Right cardiac atrium (tissue), 5 donors: Measurements from ENCODE around the gene DUSP3. TPM values are rescaled to one million over a fixed set of nuclear protein-coding genes. Genes with fewer than 3 reads are reported as not detected.
A peak's percentile ranks its signal among the peaks of the same experiment; 100 is the strongest.

ENCODE experiments used
- ATAC-seq, 2 donors: fragments of 200-7000 bp; cut with Tn5 transposase; one replicate each; pipeline versions ENCODE4 v1.8.0 to v1.9.1; 2020; ENCODE audit warnings: moderate library complexity in 2 of 2, mild to moderate bottlenecking in 1 of 2
- DNase-seq, 3 donors: peaks; one replicate each; pipeline ENCODE4 v3.0.0-alpha.2; 2020
- H3K27ac ChIP-seq: one replicate; pipeline ENCODE4 v1.5.1; 2013; ENCODE audit warnings: mild to moderate bottlenecking, low read length, control low read depth, moderate library complexity
- H3K27me3 ChIP-seq: one replicate; pipeline ENCODE4 v1.6.1; 2013; ENCODE audit not compliant: control insufficient read depth, insufficient read depth
- H3K4me1 ChIP-seq: one replicate; pipeline ENCODE4 v1.6.1; 2013; ENCODE audit warnings: low read length; ENCODE audit not compliant: control insufficient read depth, insufficient read depth
- H3K4me3 ChIP-seq: one replicate; pipeline ENCODE4 v1.5.1; 2013; ENCODE audit warnings: low read length, control low read depth
- H3K9me3 ChIP-seq: one replicate; pipeline ENCODE4 v1.6.1; 2013; ENCODE audit warnings: low read length; ENCODE audit not compliant: control insufficient read depth
- WGBS: extraction: QIAGEN DNeasy Blood & Tissue Kit; methylation state at CpG from one replicate; pipeline ENCODE4 v1.1.7; 2013; 5-methylcytosine and 5-hydroxymethylcytosine counted together
- intact Hi-C, 4 donors: fragments of 100-400 bp; cut with DNase I; formaldehyde crosslinking; loops; one replicate each; pipeline versions ENCODE4 v1.11.0 to v1.14.0; 2022 to 2023
- polyA plus RNA-seq: library from polyadenylated mRNA; stranded (reverse); fragments of 200-250 nt; gene quantifications from one replicate; pipeline ENCODE4 v1.2.3, GENCODE V29; 2013
- total RNA-seq, 4 donors: library from RNA; stranded (reverse); fragmentation: NEBNext Ultra II Directional; extraction: Animal tissue kit (Norgen Biotek cat#: 25700); gene quantifications; one replicate each; pipeline ENCODE4 v1.2.1, GENCODE V29; 2021
- donor health status: healthy with polysubstance abuse.
- donor health status: DM: no; HTN: yes; CAD: no.
- donor health status: DM: no; HTN: no; CAD: no.
- donor health status: DM: no; HTN: yes; CAD: no; lungs with severe emphysema.
- donor health status: DM: yes; HTN: yes; CAD: no.

The DUSP3 gene
- total and polyA plus RNA-seq, 5 donors, result 137 to 180 (median 148) TPM

DNA sequence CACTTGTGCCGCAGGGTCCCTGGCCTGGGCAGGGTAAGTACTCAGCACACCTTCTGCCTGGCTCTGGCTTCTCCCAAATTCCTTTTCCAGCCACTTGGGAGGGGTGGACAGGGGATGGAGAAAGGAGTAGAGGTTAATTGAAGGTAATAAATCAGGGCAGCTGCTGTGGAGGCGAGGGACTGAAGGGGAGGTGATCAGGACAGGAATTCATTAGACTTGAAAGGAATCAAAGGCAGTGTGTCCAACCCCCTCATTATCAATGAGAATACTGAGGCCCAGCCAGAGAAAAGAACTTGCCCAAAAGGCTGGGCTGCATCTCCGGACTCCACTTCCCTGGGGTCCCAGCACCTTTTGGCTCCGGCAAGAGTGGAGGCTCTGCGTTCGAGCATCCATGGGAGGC lies 22.6 kb downstream of the DUSP3 start:
- Histone ChIP-seq H3K4me3 (no peak overlapping the region), H3K4me1 (peaks cover 3% of the 10 kb centered on the region), H3K27ac (no peak overlapping the region), H3K27me3 (no peaks in the 10 kb centered on the region), H3K9me3 (no peaks in the 10 kb centered on the region)
- DNase-seq (no peak), ATAC-seq (no peak)
- intact Hi-C loops, result loop anchor here (2.0 to 10.0 kb wide), 3 partner anchors 53 to 201 kb away; no protein-coding TSS in a partner anchor
- 94% methylated on average over 6 of the region's 6 CpGs for WGBS

DNA sequence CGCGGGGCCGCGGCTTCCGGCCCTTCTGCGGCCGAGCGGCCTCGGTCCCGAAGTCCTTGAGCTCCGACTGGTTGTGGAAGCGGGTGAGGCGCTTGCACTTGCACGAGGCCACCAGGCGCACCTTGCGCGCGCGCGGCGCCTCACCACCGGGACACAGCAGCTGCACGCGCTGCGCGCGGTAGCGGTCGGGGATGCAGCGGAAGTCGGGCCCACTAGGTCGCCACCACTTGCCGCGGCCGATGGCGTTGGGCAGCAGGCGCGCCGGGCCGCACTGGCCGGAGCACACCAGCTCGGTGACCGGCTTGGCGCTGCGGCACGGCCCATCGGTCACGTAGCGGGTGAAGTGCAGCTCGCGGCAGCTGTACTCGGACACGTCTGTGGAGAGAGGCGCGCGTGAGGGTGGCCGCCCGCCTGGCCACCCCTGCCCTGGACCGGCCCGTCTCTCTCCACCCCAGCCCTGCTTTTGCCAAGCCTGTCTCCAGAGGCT lies 23.3 kb downstream of the DUSP3 start:
- WGBS, result 7% methylated on average over 60 of the region's 60 CpGs
- H3K9me3 ChIP-seq, result no peaks in the 10 kb centered on the region
- peaks cover 3% of the 10 kb centered on the region for H3K4me1 ChIP-seq
- ATAC-seq (peak; percentile 14 to 44), DNase-seq (peak in 2 of 3 donors; percentile 63 to 73)
- H3K27me3 ChIP-seq, result no peaks in the 10 kb centered on the region
- H3K4me3 ChIP-seq, result no peak overlapping the region
- no peak overlapping the region for H3K27ac ChIP-seq
- intact Hi-C loops, result loop anchor here in 3 of 4 donors (10.0 kb wide), 2 partner anchors 181 to 201 kb away; no protein-coding TSS in a partner anchor

DNA sequence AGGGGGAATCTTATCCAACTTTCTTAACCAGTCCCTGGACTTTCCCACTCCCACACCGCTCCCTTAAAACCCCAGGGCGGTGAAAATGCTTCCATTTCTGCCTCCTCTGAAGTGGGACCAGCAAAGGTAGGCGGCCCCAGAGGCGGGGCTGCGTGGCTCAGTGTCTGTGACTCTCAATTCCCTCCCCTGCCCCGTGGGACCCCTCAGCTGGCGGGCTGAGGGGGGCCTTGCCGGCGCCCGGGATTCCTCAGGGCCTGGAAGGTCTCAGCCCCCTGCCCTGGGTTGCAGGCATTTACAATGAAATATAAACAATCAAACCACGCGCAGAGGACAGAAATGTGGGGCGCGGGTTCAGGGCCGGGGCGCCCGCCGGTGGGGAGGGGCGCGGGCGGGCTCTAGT lies 23.8 kb downstream of the DUSP3 start:
- WGBS, result 25% methylated on average over 21 of the region's 21 CpGs
- ATAC-seq (no peak), DNase-seq (no peak)
- intact Hi-C loops, result loop anchor here in 3 of 4 donors (10.0 kb wide), 2 partner anchors 180 to 200 kb away; no protein-coding TSS in a partner anchor
- no peaks in the 10 kb centered on the region for H3K27me3 ChIP-seq
- no peaks in the 10 kb centered on the region for H3K9me3 ChIP-seq
- H3K27ac ChIP-seq, result no peak overlapping the region
- H3K4me1 ChIP-seq, result peaks cover 3% of the 10 kb centered on the region
- H3K4me3 ChIP-seq, result no peak overlapping the region

DNA sequence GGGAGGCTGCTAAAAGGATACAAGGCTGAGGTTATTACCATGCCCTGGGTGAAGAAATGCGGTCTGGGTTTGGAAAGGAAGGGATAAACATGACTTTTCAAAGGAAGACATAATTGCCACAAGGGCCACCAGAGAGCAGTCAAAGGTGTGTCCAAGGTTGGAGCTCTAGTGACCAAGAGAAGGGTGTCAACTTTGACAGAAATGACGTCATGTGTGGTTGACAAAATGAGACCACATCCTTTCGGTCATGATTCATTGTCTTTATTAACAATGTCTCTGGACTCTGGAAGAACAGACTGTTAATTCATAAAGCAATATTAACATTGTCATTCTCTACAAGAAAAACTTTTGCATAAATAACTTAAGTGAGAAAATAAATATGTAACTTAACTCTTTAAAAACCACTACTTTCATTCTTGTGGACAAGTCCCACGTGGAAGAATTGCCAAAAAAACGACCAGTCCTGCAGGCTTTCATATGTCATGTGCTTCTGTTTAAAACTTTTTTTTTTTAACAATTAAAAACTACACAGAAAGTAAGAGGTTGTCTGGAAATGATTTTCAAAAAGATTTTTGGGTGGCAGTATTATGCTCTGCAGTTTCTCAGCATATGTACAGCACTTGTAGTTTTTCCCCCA lies 25.2 kb downstream of the DUSP3 start:
- intact Hi-C loops, result loop anchor here in 3 of 4 donors (10.0 kb wide), 2 partner anchors 179 to 199 kb away; no protein-coding TSS in a partner anchor
- no peaks in the 10 kb centered on the region for H3K9me3 ChIP-seq
- no peak for DNase-seq
- no peak overlapping the region for H3K27ac ChIP-seq
- no peaks in the 10 kb centered on the region for H3K27me3 ChIP-seq
- ATAC-seq, result no peak
- peaks cover 3% of the 10 kb centered on the region for H3K4me1 ChIP-seq
- no peak overlapping the region for H3K4me3 ChIP-seq
- WGBS, result 77% methylated on average over 5 of the region's 5 CpGs

DNA sequence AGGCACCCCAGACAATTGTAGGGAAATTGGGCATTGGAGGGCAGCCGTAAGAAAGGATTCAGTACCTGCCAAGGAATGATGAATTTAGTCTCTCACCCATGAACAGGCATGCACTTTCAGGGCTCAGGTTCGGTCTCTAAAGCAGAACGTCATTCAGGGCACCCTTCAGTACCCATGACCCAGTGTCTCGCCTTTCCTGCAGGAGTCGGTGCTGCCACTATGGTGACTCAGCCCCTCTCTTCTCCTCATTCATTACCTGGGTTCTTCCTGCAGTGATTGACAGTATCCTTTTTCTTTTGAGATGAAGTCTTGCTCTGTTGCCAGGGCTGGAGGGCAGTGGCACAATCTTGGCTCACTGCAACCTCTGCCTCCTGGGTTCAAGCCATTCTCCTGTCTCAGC lies 28.6 kb downstream of the DUSP3 start:
- Histone ChIP-seq H3K4me3 (no peak overlapping the region), H3K27ac (no peak overlapping the region), H3K4me1 (peaks cover 3% of the 10 kb centered on the region), H3K9me3 (no peaks in the 10 kb centered on the region), H3K27me3 (no peaks in the 10 kb centered on the region)
- no peak for ATAC-seq
- DNase-seq, result no peak
- 81% methylated on average over 5 of the region's 5 CpGs for WGBS
- intact Hi-C loops, result loop anchor here in 3 of 4 donors (10.0 kb wide), 2 partner anchors 175 to 195 kb away; no protein-coding TSS in a partner anchor

DNA sequence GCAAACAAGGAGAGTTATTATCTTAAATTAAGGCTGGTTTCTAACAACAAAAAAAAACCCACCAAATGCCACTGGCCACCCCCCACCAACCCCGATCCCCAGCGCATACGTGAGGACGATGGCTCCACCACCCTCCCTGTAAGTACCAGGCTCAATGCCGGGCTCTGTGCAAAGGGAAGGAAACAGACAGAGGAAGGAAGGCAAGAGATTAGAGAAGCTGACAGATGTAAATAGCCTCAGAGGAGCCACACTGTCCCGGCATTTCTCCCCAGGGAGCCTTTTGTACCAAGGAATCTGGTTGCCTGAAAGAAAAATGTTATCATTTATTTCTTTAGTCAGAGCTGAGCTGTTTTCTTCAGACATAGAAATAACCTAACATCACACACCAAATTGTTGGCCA lies 33.2 kb downstream of the DUSP3 start:
- H3K27ac ChIP-seq, result no peak overlapping the region
- WGBS, result 18% methylated on average over 6 of the region's 6 CpGs
- no peak overlapping the region for H3K4me3 ChIP-seq
- intact Hi-C loops, result no loop called here
- peak; percentile 67 to 69 for ATAC-seq
- no peaks in the 10 kb centered on the region for H3K9me3 ChIP-seq
- no peaks in the 10 kb centered on the region for H3K27me3 ChIP-seq
- peaks cover 3% of the 10 kb centered on the region for H3K4me1 ChIP-seq
- DNase-seq, result no peak

DNA sequence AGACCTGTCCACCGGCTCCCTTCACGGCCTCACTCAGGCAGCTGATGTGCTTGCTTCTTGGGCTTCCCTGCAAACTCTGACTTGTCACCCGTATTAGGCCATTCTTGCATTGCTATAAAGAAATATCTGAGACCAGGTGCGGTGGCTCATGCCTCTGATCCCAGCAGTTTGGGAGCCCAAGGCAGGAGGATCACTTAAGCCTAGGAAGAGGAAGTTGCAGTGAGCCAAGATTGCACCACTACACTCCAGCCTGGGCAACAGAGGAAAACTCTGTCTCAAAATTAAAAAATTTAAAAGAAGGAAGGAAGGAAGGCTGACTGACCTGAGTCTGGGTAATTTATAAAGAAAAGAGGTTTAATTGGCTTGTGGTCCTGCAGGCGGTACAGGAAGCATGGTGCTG lies 37.1 kb downstream of the DUSP3 start:
- Histone ChIP-seq H3K4me3 (no peak overlapping the region), H3K4me1 (peaks cover 3% of the 10 kb centered on the region), H3K27ac (no peak overlapping the region), H3K27me3 (no peaks in the 10 kb centered on the region), H3K9me3 (no peaks in the 10 kb centered on the region)
- intact Hi-C loops, result no loop called here
- DNase-seq (no peak), ATAC-seq (no peak)
- 76% methylated on average over 5 of the region's 5 CpGs for WGBS

DNA sequence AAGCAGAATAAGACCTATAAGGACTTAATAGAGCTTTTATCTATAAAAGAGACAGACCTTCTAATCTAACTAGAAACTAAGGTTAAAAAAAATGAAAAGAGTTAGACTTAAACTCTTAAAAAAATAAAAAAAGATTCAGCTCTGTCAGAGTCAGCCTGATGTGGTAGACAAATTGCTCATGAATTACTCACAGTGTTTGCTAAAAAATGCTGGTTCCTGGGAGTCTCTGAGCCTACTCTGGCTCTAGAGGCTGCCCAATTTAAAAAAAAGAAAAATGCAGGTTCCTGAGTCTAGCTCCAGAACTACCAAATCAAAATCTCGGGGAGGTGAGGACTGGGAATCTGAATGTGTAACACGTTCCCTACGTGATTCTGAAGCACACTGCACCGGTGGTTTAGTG lies 38.2 kb downstream of the DUSP3 start:
- H3K9me3 ChIP-seq, result no peaks in the 10 kb centered on the region
- no peak overlapping the region for H3K27ac ChIP-seq
- WGBS, result 85% methylated on average over 4 of the region's 4 CpGs
- ATAC-seq, result no peak
- no peak overlapping the region for H3K4me3 ChIP-seq
- no peak for DNase-seq
- intact Hi-C loops, result no loop called here
- no peaks in the 10 kb centered on the region for H3K27me3 ChIP-seq
- H3K4me1 ChIP-seq, result no peaks in the 10 kb centered on the region

DNA sequence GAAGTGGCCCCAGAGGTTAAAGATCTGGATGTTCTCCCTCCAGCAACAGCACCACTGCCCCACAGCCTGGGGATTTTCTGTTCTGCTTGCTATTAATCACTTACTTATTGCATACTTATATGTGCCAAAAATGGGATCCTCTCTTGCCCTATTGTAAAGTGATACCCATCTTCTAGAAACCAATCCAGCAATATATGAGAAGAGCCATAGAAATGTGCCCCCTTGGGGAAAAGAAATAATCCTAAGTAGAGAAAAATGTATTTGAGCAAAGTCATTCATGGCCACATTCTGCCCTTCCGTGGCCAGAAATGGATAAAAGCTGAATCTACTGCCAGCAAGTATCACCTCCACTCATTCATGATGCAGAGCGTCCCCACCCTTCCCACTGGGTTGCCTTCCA lies 41.1 kb downstream of the DUSP3 start:
- 81% methylated on average over 2 of the region's 2 CpGs for WGBS
- ATAC-seq, result no peak
- H3K4me3 ChIP-seq, result no peak overlapping the region
- H3K4me1 ChIP-seq, result no peaks in the 10 kb centered on the region
- no peaks in the 10 kb centered on the region for H3K9me3 ChIP-seq
- no peaks in the 10 kb centered on the region for H3K27me3 ChIP-seq
- DNase-seq, result no peak
- no peak overlapping the region for H3K27ac ChIP-seq
- intact Hi-C loops, result no loop called here

DNA sequence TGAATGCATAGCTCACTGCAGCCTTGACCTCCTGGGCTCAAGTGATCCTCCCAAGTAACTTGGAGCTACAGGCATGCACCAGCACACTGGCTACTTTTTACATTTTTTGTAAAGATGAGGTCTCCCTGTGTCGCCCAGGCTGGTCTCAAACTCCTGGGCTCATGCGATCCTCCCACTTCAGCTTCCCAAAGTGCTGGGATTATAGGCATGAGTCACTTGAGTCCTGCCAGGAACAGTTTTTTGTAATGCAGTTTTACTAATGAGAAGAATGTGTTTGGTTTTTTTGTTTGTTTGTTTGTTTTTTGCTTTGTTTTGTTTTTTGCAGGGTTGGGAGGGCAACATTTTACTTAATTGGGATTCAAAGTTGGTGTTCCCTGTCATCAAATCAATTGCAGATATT lies 42.4 kb downstream of the DUSP3 start:
- 95% methylated on average over 2 of the region's 2 CpGs for WGBS
- ATAC-seq, result no peak
- DNase-seq, result no peak

DNA sequence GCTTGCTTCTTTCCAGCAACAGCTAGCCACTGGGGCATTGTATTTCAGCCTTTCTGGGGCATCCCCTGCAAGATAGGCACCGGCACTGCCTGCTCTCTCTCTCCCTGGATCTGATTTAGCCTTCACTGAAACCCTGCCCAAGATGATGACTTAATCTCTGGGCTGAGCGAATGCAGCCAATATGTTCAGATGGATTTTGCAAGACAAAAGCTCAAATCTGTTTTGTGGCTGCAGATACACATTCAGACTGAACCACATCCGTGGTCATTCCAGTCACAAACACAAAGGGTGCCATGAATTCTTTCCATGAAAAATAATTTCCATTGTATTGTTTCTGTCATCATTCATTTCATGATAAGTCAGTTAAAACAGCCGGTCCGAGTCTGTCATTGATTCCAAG lies 44.4 kb downstream of the DUSP3 start:
- Histone ChIP-seq H3K9me3 (no peaks in the 10 kb centered on the region), H3K27ac (no peak overlapping the region), H3K4me3 (no peak overlapping the region), H3K27me3 (no peaks in the 10 kb centered on the region), H3K4me1 (no peaks in the 10 kb centered on the region)
- DNase-seq (no peak), ATAC-seq (peak; percentile 79 to 84)
- 35% methylated on average over 5 of the region's 5 CpGs for WGBS
- intact Hi-C loops, result no loop called here

More for the DNA sequence above, 42.4 kb downstream of the DUSP3 start:
- no peaks in the 10 kb centered on the region for H3K4me1 ChIP-seq
- H3K27me3 ChIP-seq, result no peaks in the 10 kb centered on the region
- intact Hi-C loops, result no loop called here
- no peak overlapping the region for H3K4me3 ChIP-seq
- H3K9me3 ChIP-seq, result no peaks in the 10 kb centered on the region
- no peak overlapping the region for H3K27ac ChIP-seq
